Uterus (tissue), 2 donors: Measurements from ENCODE around the gene DGUOK.

Experiments
- CTCF ChIP-seq, 4 experiments: fragments of 200-600 bp in 2 of 4; fragments of 450-650 bp in 2 of 4; sonication (generic) in 2 of 4; IDR thresholded peaks; one replicate each; pipeline ENCODE4 v1.5.1; 2016 to 2019; ENCODE audit warnings: antibody characterized with exemption in 4 of 4, mild to moderate bottlenecking in 2 of 4, moderate library complexity in 1 of 4
- POLR2A ChIP-seq, 2 donors: fragments of 450-650 bp; IDR thresholded peaks; one replicate each; pipeline ENCODE4 v1.6.1; 2016; ENCODE audit warnings: antibody characterized with exemption in 2 of 2, mild to moderate bottlenecking in 1 of 2, moderate library complexity in 1 of 2

GRCh38 chr2:74003494-74004211 lies 77.0 kb downstream of the DGUOK start:
- TF ChIP-seq CTCF (IDR thresholded peaks at IDR 0.05) (no peak), POLR2A (IDR thresholded peaks at IDR 0.05) (no peak)
